Transverse colon (tissue), 3 donors: Measurements from ENCODE around the gene SPRN.

Experiments
- EP300 ChIP-seq: sonication (generic); formaldehyde crosslinking; IDR thresholded peaks from one replicate; pipeline ENCODE4 v1.6.1; 2017; ENCODE audit warnings: antibody characterized with exemption, low read depth
- POLR2A ChIP-seq: fragments of 450-650 bp; IDR thresholded peaks from one replicate; pipeline ENCODE4 v1.6.1; 2016; ENCODE audit warnings: antibody characterized with exemption, mild to moderate bottlenecking, moderate library complexity
- TF ChIP-seq, protein P1 (sequence below), 5 experiments: fragments of 200-600 bp in 3 of 5; fragments of 450-650 bp in 2 of 5; sonication (generic) in 3 of 5; IDR thresholded peaks; 1 replicate in 2 of 5; 2 replicates in 3 of 5; pipeline ENCODE4 v1.5.1; 2016 to 2017; ENCODE audit warnings: antibody characterized with exemption in 5 of 5, inconsistent platforms in 3 of 5, mild to moderate bottlenecking in 2 of 5, moderate library complexity in 1 of 5

DNA sequence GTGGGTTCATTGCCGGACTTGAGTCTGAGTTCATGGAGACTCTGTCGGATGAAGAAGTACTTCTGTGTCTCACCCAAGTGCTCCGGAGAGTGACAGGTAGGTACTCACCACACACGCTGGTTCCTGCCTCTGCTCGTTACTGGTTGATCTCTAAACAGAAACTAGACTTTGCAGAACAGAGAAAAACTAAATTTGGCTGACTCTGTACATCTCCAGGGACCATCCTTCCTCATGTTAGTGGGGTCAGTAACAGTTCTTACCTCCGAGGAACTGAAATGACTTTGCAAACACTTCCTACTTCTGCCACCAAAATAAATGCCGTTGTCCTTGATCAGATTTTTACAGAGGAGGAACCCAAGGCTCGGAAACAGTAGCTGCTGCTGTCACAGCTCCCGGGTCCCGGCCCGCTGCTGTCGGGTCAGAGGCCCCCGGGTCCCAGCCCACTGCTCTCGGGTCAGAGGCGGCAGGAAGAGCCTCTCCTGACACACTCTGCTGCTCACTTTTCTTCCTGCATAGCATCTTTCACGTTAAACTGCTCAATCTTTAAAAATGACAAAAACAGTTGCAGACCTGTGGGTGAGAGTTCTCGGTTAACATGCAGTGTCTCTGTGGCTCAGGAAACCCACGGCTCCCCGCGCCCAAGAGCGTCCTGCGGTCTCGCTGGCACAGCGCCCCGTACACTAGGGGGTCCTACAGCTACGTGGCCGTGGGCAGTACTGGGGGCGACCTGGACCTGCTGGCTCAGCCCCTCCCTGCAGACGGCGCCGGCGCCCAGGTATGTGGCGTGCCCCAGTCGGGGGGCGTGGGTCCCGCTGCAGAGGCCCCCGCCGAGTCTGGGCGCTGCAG is 35.2 kb downstream of the SPRN start:
- TF ChIP-seq POLR2A = no peak
- TF ChIP-seq, protein P1, sequence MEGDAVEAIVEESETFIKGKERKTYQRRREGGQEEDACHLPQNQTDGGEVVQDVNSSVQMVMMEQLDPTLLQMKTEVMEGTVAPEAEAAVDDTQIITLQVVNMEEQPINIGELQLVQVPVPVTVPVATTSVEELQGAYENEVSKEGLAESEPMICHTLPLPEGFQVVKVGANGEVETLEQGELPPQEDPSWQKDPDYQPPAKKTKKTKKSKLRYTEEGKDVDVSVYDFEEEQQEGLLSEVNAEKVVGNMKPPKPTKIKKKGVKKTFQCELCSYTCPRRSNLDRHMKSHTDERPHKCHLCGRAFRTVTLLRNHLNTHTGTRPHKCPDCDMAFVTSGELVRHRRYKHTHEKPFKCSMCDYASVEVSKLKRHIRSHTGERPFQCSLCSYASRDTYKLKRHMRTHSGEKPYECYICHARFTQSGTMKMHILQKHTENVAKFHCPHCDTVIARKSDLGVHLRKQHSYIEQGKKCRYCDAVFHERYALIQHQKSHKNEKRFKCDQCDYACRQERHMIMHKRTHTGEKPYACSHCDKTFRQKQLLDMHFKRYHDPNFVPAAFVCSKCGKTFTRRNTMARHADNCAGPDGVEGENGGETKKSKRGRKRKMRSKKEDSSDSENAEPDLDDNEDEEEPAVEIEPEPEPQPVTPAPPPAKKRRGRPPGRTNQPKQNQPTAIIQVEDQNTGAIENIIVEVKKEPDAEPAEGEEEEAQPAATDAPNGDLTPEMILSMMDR (IDR thresholded peaks at IDR 0.05) = no peak
- TF ChIP-seq EP300 = no peak
